ENCODE results near the gene NAPG.
"Not testable (repeated sequence)": the region's sequence is repeated elsewhere in the genome, so short reads cannot be mapped to it uniquely, and the experiment has no call there.

The NAPG gene

GRCh38 chr18:10525697-10526560, at the start of gene NAPG:
TSS of gene NAPG (plus strand) at chr18:10526027. CDS start at chr18:10526103, 76 bp downstream.
- peak; percentile 88 for DNase-seq (ENCODE audit: low read depth)

DNA sequence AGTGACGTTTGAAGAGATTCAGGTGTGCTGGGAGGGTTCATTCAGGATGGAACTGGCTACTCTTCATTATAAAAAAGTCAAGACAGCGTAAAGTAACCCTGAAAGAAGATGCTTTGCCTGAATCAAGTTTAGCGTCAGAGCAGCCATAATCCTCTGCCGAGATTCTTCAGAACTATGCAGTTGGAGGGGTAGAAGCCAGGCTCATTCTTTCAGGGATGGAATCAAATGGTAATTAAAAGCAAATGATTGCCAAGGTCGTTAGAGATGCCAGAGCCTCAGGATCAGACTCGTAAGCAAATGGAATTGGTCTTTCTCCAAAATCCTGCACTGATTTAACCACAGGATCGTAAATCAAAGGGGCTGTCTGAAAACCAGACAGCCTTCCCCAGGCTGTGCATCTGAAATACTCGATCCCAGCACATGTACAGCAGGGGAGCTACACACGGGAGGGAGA, 49.5 kb upstream of the NAPG start:
- no peak for DNase-seq (ENCODE audit: low read depth)

DNA sequence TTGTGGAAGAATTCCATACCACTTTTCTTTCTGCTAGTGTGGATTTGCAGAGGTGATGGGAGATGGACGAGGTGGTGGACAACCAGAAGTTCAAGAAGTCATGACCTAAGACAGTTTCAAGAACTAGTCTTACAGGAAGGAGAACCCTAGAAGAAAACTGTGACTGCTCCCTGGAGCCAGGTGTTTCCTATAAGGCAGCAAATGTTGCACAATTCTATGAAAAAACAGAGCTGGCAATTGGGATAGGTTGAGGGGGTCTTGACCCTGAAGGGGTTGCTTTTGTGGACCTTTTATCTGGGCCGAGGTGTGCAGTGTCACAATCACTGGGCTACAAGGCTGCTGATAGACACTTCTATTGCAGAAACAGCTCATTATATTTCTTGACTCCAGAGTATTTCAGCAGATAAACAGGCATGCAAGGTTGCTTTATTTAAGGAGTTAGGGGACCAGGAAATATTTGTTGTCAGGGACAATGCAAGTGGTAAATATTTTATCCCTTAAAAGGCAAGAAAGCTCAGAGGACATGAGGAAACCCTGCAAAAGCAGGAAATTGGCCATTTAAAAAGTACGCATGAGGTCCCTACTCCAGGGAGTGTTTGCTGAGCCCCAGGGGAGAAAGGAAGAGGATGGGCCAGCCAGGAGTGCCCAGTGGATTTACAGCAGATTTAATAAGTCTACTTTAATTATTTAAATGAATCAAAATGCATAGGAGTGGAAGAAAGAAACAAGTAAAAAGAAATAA, 48.5 kb upstream of the NAPG start:
- DNase-seq (ENCODE audit: low read depth): no peak

GRCh38 chr18:10477863-10478260, 48.0 kb upstream of the NAPG start:
- DNase-seq (ENCODE audit: low read depth): no peak

- DNase-seq (ENCODE audit: low read depth): no peak
Observed at GRCh38 chr18:10481831-10482230, 44.0 kb upstream of the NAPG start.

DNA sequence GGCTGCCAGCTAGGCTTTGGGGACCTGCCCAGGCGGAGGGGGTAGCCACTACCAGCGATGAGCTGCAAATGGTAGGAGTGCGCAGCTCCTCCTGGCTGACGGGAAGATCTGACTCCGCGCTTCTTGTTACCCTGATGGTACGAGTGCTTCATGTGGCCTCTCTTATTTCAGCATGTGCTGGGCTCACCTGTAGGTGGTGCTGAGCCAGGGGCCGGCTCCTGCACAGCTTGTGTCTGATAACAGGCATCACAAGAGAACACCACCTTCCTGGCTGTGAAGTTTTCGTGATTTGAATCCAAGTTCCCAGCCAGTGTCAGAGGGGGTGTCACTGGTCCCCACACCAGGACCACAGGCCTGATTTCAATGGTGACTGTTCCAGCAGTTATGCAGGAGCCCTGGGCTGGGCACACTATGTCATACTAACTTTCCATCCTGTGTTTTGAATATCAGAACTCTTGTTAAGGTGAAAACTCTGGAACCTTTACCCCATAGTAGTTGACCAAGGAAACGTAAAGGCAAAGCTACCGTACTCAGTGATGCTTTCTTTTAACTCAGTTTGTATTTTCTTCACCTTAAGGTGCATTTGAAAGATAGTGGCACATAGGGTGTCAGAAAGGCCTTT, 43.4 kb upstream of the NAPG start:
- no peak for DNase-seq (ENCODE audit: low read depth)

DNA sequence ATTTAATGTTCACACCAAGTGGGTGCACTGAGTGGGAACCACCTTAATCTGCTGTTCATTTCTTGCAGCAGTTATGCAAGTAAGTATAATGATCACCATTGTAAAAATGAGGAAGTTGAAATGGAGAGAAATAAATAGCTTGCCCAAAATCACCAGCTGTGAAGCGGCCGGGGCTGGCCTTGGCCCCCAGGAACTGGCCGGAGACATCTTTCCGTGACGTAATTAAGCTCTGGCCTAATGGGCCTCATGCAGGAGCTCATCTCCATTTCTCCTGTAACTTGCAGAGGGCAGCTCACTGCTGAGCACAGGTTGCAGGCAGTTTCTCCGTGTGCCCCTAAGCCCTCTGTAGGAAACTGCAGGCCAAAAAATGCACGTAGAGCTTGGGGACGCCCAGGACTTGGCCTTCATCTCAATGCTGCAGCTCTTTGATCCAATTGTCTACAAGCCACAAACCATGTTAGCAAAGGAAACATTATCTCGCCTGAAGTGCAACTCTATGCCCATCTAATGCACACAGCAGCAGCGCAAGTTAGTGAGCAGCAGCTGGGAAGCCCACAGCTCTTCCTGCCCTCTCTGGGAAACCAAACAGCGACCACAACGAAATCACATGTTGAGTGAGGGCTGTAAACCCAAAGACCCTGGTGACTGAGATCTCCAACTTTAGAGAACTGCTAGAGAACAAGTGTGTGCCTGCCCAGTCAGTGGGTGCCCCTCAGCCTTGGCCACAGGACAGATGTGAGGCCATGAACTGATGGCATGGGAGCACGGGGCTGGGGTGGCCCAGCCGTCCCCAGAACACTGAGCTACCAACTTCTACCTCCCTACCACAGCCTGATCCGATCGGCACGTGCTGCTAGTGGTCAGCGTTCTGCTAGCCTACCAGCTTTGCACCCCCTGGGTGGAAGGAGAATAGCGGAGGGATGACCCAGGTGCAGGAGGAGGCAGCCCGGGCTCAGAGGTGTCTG, 42.6 kb upstream of the NAPG start:
- no peak for DNase-seq (ENCODE audit: low read depth)

GRCh38 chr18:10485475-10485874, 40.4 kb upstream of the NAPG start:
- no peak for DNase-seq (ENCODE audit: low read depth)

- no peak for DNase-seq (ENCODE audit: low read depth)
Observed at GRCh38 chr18:10486362-10486761, 39.5 kb upstream of the NAPG start.

DNA sequence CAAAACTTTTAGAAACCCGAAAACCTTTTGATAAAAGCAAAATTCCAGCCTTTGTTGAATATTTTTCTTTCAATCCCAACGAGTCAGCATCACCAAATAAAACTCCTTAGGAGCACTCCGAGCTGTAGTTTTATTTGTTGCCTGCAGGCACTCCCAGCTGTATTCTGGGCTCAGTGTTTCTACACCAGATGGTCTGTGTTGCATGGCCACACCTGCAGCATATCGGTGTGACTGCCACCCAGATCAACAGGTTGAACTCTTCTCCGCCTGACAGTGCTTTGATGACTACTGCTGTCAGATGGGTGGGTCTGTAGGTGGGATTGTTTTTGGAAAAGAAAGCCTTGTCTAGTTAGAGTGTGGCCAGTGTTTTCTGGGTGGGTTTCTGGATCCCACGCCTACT, 38.7 kb upstream of the NAPG start:
- DNase-seq (ENCODE audit: low read depth): no peak

- no peak for DNase-seq (ENCODE audit: low read depth)
Observed at GRCh38 chr18:10488017-10488416, 37.8 kb upstream of the NAPG start.

DNA sequence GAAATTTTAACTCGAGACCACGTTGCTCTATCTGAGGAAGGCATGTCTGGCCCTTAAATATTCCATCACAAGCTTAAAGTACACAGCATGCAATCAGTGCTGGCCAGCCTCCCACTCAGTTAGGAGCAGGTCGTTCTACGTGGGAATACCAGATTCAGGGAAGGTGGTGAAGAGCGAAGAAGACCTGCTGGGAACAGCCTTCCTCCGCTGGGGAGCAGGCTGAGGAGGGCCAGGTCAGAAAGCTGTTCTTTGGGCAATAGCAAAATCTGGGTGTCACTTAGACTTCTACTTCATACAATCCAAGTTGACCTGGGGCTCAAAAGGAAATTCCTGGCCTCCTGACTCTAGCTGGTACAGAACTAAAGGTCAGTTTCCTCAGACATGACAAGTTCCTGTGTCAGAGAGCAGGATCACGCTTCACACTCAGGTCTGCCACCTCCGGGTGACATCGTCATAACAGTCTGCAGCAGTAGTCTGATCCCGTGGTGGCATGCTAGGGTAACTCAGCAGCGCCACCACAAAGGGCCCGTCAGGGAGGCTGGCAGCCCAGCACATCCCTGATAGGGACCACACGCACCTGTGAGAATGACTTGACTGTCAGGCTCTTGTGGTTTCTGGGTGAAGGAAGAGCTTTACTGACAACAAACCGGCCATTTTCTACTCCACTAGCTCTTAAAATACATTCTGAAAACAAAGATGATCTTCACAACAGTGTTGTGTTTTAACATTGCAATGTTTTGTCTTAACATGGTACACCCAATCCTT, 35.2 kb upstream of the NAPG start:
- DNase-seq (ENCODE audit: low read depth): peak; percentile 21

GRCh38 chr18:10495936-10496335, 29.9 kb upstream of the NAPG start:
- no peak for DNase-seq (ENCODE audit: low read depth)

GRCh38 chr18:10497206-10497749, 28.5 kb upstream of the NAPG start:
- DNase-seq (ENCODE audit: low read depth): no peak

DNA sequence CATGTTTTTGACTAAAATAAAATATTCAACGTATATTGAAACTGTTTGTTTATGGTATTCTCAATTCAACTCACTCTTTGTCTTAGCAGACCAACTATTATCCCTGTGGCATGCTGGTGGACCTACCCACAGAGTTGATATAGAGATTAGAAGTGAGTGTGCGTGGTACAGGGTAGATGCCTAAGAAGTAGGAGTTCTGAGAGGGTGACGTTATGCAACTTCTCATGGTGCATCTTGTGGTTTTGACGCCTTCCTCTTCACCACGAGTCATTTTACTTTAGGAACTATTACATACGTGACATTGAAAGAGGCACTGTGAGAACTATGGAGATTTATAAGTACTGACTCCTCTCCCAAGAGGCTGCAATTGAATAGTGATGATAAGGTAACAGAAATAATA, 26.6 kb upstream of the NAPG start:
- DNase-seq (ENCODE audit: low read depth): no peak

DNA sequence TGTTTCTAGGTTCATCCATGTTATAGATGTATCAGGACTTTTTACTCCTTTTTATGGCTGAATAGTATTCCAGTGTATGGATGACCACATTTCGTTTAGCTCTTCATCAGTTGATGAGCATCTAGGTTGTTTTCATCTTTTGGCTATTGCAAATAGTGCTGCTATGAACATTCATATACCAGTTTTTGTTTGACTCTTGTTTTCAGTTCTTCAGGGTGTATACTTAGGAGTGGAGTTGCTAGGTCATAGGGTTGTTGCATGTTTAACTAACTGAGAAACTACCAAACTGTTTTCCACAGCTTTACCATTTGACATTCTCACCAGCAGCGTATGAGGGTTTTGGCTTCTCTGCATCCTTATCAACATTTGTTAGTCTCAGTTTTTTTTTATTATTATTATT, 25.8 kb upstream of the NAPG start:
- DNase-seq (ENCODE audit: low read depth): no peak

GRCh38 chr18:10504723-10505122, 21.1 kb upstream of the NAPG start:
- DNase-seq (ENCODE audit: low read depth): no peak

DNA sequence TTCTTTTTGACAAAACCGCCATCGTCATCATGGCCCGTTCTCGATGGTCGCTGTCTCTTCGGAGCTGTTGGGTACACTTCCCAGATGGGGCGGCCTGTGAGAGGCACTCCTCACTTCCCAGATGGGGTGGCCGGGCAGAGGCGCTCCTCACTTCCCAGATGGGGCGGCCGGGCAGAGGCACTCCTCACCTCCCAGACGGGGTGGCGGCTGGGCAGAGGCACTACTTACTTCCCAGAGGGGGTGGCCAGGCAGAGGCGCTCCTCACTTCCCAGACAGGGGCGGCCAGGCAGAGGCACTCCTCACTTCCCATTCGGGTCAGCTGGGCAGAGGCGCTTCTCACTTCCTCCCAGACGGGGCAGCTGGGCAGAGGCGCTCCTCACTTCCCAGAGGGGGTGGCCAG, 19.9 kb upstream of the NAPG start:
- not testable (repeated sequence) for DNase-seq (ENCODE audit: low read depth)

DNA sequence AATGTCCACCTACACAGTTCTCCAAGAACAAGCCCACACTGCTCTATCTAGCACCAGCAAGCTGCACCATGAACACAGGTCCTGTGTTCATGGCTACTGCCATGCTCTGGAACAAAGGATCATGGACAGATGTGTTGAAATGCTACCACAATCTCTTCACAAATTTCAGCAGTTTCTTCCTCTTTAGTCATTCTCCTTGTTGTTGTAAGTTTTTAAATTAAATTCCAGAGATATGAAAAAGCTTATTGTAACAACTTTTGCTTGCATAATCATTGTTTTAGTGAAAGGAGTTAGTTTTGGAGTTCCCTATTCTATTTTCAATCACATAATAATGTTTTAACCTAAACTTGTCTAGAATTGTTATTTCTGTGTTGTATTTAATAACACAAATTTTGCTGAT, 17.2 kb upstream of the NAPG start:
- no peak for DNase-seq (ENCODE audit: low read depth)

- no peak for DNase-seq (ENCODE audit: low read depth)
Observed at GRCh38 chr18:10511236-10511635, 14.6 kb upstream of the NAPG start.

DNA sequence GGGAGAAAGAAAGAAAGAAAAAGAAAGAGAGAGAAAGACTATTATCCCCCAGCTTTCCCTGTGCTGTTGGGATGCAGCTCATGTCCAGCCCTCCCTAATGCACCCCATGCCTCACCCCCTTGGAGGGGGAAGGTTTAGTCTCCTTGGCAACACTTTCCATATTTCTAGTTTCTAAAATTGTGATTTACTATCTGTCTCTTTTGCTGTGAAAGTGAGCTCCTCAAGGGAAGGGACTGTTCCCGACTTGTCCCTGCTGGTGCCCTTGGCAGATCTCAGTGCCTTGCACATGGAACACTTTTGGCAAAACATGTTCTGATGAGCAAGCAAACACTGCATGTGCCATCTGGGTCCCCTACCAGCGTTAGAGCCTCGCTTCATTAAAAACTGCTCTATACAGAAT, 11.7 kb upstream of the NAPG start:
- DNase-seq (ENCODE audit: low read depth): no peak

All from activated T-helper 1 cell treated with Interleukin-2 at 50 U/mL for 16 hours (primary cell).